ENCODE results near the gene ALDH3A1. TPM values are rescaled to one million over a fixed set of nuclear protein-coding genes. Genes with fewer than 3 reads are reported as not detected.

Gene ALDH3A1
- total RNA-seq, 2 experiments from 2014 or later = 0.14 TPM; not detected in 1

DNA sequence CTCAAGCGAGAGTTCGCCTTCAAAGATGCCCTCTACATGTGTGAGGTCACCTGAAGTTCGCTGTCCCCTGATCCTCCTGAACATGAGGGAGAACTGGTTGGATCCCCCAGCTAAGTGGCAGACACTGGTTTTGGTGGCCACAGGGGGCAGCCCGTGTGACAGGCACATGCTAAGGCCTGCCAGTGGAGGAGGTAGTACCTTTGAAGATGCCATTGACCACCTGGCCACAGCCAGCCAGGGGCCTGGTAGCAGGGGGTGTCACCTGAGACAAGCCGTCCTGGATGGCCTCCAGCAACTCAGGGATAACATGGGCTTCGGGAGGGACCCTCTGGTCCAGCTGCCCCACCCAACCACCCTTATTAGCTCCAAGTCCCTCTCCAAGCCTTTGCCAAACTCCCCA lies 7.3 kb upstream of the ALDH3A1 start:
- CTCF ChIA-PET = interaction anchor here (0.5 to 1.3 kb wide), 2 partner anchors 32 to 94 kb away, joined by 3 read pairs; no protein-coding TSS in a partner anchor
- Mint-ChIP-seq H3K9me3 (ENCODE audit: low read depth) (no peaks in the 10 kb centered on the region), H3K4me1 (peaks cover 1% of the 10 kb centered on the region), H3K36me3 (no peaks in the 10 kb centered on the region), H3K27ac (no peak overlapping the region), H3K27me3 (peaks cover 31% of the 10 kb centered on the region), H3K4me3 (no peak overlapping the region)
- ATAC-seq (no peak), DNase-seq (no peak)

DNA sequence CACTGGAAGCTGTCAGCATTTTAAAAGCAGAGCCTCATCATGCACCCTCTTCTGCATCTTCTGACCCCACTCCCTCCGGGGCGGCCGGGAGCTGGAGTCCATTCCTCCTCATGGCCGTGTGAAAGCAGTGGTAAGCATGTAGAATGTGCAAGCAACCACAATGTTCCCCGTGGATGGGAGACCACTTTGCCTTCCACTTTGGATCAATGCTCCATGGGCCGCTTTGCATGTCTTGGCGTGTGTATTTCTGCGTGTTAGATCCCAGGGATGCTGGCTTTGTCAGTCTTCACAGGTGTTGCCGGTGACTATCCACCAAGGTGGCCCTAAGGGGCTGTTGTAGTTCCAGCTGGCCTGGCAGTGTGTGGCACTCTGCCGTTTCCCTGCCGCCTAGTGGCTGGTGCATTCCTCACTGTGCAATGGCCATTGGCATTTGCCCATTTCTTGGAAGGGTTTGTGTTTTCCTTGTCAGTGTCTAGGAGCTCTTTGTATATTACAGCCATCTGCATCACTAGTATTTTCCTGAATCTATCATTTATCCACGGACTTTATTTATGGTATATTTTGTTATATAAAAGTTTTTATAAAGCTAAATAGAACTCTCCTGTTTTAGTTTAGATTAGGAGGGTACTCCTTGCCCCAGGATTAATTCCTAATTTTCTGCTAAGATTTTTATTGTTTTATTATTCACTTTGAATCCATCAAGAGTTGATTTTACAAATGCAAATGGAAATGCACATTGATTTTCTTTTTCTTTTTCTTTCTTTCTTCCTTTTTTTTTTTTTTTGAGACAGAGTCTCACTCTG lies 5.8 kb upstream of the ALDH3A1 start:
- ATAC-seq (no peak), DNase-seq (no peak)
- Mint-ChIP-seq H3K9me3 (ENCODE audit: low read depth) (no peaks in the 10 kb centered on the region), H3K4me1 (peaks cover 4% of the 10 kb centered on the region), H3K27ac (no peak overlapping the region), H3K4me3 (no peak overlapping the region), H3K27me3 (peaks cover 36% of the 10 kb centered on the region), H3K36me3 (no peaks in the 10 kb centered on the region)
- CTCF ChIA-PET = interaction anchor here (0.8 to 2.8 kb wide), 6 partner anchors 8 to 241 kb away, joined by 3 to 11 read pairs (median 5); no protein-coding TSS in a partner anchor

DNA sequence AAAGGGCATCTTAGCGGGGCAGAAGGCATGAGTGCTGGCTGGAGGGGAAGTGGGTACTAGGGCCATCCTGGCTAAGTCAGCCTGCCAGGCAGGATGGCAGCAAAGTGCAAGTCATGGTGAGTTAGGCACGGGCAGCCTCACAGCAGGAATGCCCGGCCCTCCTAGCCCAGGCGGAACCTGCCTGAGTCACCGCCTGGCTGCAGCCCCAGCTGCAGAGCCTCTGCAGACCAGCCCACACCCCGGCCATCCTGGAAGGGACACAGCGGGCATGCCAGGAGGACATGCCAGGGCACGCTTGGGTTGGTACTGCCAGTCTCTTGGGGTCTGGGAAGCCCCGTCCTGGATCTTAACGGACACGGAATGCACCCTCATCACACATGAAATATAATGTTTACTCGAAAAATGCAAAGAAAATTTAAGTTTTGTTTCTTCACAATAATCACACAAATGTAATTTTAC lies 5.0 kb upstream of the ALDH3A1 start:
- ATAC-seq (no peak), DNase-seq (no peak)
- Mint-ChIP-seq H3K4me1 (peaks cover 4% of the 10 kb centered on the region), H3K27me3 (peaks cover 38% of the 10 kb centered on the region), H3K27ac (no peak overlapping the region), H3K9me3 (ENCODE audit: low read depth) (no peaks in the 10 kb centered on the region), H3K36me3 (no peaks in the 10 kb centered on the region), H3K4me3 (no peak overlapping the region)
- CTCF ChIA-PET = interaction anchor here (1.3 to 2.8 kb wide), 4 partner anchors 8 to 240 kb away, joined by 4 to 11 read pairs (median 6); no protein-coding TSS in a partner anchor

DNA sequence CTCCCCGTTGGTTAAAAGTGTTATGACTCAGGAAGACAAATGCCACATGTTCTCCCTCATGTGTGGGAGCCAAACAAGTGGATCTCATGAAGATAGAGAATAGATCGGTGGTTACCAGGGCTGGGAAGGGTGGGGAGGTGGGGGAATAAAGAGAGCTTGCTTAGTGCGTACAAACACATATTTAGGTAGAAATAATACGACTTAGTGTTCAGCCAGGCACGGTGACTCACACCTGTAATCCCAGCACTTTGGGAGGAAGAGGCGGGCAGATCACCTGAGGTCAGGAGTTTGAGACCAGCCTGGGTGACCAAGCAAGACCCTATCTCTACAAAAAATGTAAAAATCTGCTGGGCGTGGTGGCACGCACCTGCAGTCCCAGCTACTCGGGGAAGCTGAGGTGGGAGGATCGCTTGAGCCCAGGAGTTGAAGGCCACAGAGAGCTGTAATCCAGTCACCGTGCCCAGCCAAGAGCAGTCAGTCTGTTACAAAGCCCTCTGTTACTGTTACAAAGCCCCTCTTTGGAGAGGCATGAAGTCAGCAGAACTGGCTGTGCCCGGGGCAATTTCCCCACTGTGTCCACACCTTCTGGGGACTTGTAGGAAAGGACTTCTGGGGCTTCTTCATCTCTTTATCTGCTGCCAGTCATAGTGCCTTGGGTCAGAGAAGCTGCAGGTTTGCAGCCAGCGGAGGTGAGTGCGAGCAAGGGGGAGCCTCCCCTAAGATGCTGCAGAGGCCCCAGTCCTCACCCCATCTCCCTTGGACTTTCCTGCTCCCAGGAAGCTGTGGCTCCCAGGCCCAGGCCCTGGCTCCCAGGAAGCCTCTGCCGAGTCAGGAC lies 4.3 kb upstream of the ALDH3A1 start:
- CTCF ChIA-PET = interaction anchor here (0.8 to 2.8 kb wide), 6 partner anchors 7 to 107 kb away, joined by 3 to 11 read pairs (median 4); no protein-coding TSS in a partner anchor
- Mint-ChIP-seq H3K36me3 (no peaks in the 10 kb centered on the region), H3K4me1 (peaks cover 4% of the 10 kb centered on the region), H3K27me3 (peaks cover 40% of the 10 kb centered on the region), H3K4me3 (no peak overlapping the region), H3K27ac (no peak overlapping the region), H3K9me3 (ENCODE audit: low read depth) (no peaks in the 10 kb centered on the region)
- ATAC-seq (no peak), DNase-seq (no peak)

DNA sequence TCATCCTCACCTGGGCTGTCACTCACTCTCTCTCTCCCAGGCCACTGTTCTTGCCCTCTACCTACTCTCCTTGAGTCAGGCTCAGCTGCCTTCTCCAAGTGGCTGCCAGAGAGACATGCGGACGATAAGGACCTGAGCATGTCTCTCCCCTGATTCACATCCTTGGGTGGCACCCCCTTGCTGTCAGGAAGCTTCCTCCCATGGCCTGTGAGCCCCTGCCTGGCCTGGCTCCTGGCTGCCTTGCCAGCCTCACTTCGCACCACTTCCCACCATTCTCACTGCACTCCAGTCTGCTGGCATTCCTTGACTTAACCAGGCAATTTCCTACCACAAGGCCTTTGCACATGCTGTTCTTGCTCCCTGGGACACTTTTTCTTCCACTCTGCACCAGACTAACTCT lies 2.7 kb upstream of the ALDH3A1 start:
- H3K36me3 Mint-ChIP-seq = no peaks in the 10 kb centered on the region
- no peak overlapping the region for H3K27ac Mint-ChIP-seq
- peaks cover 4% of the 10 kb centered on the region for H3K4me1 Mint-ChIP-seq
- no peak overlapping the region for H3K4me3 Mint-ChIP-seq
- H3K27me3 Mint-ChIP-seq = peaks cover 36% of the 10 kb centered on the region
- no peak for ATAC-seq
- CTCF ChIA-PET = interaction anchor here (1.3 to 1.4 kb wide), 2 partner anchors 12 to 105 kb away, joined by 3 to 8 read pairs; no protein-coding TSS in a partner anchor
- H3K9me3 Mint-ChIP-seq (ENCODE audit: low read depth) = no peaks in the 10 kb centered on the region
- DNase-seq = no peak

DNA sequence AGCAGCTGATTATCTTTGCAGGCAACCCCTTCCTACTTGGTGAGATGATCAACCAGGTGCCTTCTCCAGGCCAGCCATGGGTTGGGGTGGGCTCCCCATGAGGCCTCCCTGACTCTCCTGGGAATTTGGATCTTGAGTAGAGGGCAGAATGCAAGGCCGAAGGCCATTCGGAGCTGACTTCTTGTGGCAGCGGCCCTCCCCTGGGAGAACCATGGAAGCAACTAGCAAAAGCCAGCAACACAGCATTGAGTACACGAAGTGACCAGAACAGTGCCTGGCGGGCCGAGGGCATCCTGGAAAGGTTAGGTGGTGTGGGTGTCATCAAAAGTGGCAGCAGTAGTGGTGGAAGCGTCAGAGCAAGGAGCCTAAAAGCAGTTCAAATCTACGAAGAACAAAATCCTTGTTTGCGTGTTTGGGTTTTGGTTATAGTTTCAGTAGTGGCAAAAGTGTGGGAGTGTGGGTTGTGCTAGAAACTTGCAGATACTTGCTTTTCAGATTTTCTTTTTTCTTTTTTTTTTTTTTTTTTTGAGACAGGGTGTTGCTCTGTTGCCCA lies 2.0 kb upstream of the ALDH3A1 start:
- Mint-ChIP-seq H3K4me3 (no peak overlapping the region), H3K9me3 (ENCODE audit: low read depth) (no peaks in the 10 kb centered on the region), H3K36me3 (no peaks in the 10 kb centered on the region), H3K27ac (no peak overlapping the region), H3K4me1 (peaks cover 4% of the 10 kb centered on the region), H3K27me3 (peaks cover 30% of the 10 kb centered on the region)
- CTCF ChIA-PET = interaction anchor here (1.4 kb wide), 1 partner anchor 12 kb away, joined by 8 read pairs; no protein-coding TSS in a partner anchor
- ATAC-seq (no peak), DNase-seq (no peak)

DNA sequence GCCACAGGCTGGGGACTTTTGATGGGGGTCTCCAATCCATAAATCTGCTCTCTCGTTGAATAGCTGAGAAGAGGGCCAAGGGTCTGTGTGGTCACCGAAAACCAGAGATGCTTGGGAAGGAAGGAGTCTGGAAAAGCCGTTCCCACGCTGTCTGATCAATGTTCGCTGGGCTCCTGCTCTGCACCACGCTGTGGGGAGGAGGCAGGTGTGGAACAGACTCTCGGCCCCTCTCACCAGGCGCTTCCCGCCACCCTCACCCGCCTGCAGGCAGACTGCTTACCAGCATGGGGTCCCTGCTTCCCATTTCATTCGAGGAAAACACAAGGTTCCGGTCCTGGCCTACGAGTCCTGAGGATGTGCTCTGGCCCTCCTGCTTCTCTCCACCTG lies 702 bp upstream of the ALDH3A1 start:
- Mint-ChIP-seq H3K9me3 (ENCODE audit: low read depth) (no peaks in the 10 kb centered on the region), H3K4me3 (no peak overlapping the region), H3K27ac (no peak overlapping the region), H3K27me3 (peaks cover 23% of the 10 kb centered on the region), H3K36me3 (no peaks in the 10 kb centered on the region), H3K4me1 (peaks cover 4% of the 10 kb centered on the region)
- DNase-seq (no peak), ATAC-seq (no peak)
- CTCF ChIA-PET = no interaction called here

DNA sequence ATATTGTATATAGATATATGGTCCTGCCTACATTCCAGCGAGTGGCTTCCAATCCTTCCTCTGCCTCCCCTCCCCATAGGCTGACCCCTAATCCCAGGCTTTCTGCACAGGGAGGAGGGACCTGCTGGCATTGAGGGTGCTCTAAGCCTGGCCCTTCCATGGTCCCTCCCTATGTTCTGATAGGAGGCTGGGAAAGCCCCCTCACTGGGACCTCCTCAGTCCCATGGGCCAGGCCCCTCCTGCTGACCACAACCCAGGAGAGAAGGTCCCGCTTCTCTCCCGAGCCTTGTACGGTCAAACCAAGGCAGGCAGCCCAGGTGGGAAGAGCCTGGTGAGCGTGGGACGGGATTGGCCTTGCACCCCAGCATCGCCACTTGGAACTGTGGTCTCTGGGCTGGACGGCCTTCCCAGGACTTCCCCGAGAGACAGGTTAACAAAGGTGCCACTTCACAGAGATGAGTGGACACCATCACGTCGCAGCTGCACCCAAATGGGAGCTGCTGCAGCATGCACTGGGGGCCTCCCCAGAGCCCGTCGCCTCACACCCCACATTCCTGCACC lies 859 bp downstream of the ALDH3A1 start:
- CTCF ChIA-PET = no interaction called here
- Mint-ChIP-seq H3K4me3 (no peak overlapping the region), H3K27me3 (peaks cover 21% of the 10 kb centered on the region)

DNA sequence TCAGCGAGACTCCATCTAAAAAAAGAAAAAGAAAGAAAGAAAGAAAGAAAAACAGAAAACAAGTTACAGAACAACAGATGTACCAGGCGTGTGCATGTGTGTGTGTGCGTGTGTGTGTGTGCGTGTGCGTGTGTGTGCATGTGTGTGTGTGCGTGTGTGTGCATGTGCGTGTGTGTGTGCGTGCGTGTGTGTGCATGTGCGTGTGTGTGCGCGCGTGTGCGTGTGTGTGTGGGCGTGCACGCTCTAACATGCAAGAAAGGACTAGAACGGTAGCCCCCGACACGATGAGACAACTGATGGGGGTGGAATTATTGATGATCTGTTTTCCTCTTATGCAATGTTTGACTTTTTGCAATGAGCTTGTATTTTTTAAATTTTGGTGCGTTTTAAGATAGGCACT lies 1.6 kb downstream of the ALDH3A1 start:
- ATAC-seq (no peak), DNase-seq (no peak)
- Mint-ChIP-seq H3K27me3 (peaks cover 18% of the 10 kb centered on the region), H3K4me3 (no peak overlapping the region), H3K27ac (no peak overlapping the region), H3K9me3 (ENCODE audit: low read depth) (no peaks in the 10 kb centered on the region), H3K36me3 (no peaks in the 10 kb centered on the region), H3K4me1 (peaks cover 4% of the 10 kb centered on the region)
- CTCF ChIA-PET = no interaction called here

More for the DNA sequence above, 859 bp downstream of the ALDH3A1 start:
- no peaks in the 10 kb centered on the region for H3K9me3 Mint-ChIP-seq (ENCODE audit: low read depth)
- DNase-seq (no peak), ATAC-seq (no peak)
- H3K36me3 Mint-ChIP-seq = no peaks in the 10 kb centered on the region
- no peak overlapping the region for H3K27ac Mint-ChIP-seq
- peaks cover 4% of the 10 kb centered on the region for H3K4me1 Mint-ChIP-seq

DNA sequence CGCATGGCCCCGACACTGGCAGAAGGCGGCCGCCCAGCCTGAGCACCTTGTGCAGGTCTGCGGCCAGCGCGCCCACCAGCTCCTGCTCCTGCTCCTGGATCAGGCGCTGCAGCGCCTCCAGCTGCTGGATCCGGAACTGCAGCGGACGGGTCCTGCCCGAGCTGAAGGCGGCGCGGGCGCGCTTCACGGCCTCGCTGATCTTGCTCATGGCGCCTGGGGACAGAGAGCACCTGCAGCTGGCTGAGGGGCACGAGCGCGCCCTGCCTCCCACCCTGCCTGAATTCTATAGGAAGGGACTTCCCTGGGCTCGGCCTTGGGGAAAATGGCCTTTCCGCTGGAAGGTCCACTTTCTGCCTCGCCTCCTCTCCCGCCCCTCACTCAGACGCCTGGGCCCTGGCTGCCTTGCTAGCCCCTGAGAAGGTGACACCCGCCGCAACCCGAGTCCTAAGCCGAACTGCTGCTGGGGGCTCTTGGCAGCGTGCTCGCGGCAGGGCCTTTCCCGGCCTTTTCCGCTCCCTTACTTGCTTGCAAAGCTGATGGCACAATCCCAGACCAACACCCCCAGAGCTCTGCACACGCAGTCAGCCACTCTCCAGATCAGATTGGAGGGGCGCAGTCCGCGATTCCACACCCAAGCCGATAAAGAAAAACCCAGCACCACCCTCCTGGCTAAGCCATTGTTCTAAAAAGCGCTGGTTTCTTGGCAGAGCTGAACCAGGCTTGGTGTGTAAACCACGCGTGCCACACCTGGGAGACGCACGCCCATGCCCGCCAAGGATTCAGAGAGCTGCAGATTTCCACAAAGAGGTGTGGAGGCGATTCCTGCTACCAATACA lies 3.0 kb downstream of the ALDH3A1 start:
- Mint-ChIP-seq H3K9me3 (ENCODE audit: low read depth) (no peaks in the 10 kb centered on the region), H3K4me1 (peaks cover under 1% of the 10 kb centered on the region), H3K27me3 (peaks cover 9% of the 10 kb centered on the region), H3K4me3 (peak overlapping the region; percentile 66), H3K27ac (no peak overlapping the region), H3K36me3 (no peaks in the 10 kb centered on the region)
- CTCF ChIA-PET = interaction anchor here (0.9 to 2.5 kb wide), 23 partner anchors 8 to 452 kb away, joined by 3 to 18 read pairs (median 4); no protein-coding TSS in a partner anchor
- ATAC-seq = peak; percentile 91
- DNase-seq = peak; percentile 89

DNA sequence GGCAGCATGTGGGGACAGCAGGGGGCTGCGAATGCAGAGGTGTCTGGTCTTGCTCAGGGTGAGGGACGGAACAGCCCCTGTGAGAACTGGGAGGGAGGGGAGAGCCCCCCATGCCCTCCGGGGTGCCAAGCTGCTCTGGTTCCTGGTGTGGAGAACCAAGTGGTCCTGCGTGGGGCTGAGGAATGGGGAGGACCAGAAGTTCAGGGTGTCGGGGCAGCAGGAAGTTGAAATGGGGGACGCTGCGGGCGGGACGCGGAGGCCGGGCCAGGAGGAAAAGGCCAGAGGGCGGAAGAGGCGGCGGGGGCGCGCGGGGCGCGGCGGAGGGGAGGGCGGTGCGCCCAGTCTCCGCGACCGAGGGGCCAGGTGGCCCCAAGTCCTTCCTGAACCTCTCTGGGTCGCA lies 3.6 kb downstream of the ALDH3A1 start:
- H3K27ac Mint-ChIP-seq = no peak overlapping the region
- no peaks in the 10 kb centered on the region for H3K36me3 Mint-ChIP-seq

More for the DNA sequence above, 3.6 kb downstream of the ALDH3A1 start:
- H3K4me1 Mint-ChIP-seq = no peaks in the 10 kb centered on the region
- H3K9me3 Mint-ChIP-seq (ENCODE audit: low read depth) = no peaks in the 10 kb centered on the region
- H3K4me3 Mint-ChIP-seq = peak overlapping the region; percentile 66
- CTCF ChIA-PET = interaction anchor here (0.9 to 2.5 kb wide), 21 partner anchors 9 to 451 kb away, joined by 3 to 18 read pairs (median 4); no protein-coding TSS in a partner anchor
- ATAC-seq = peak; percentile 57
- DNase-seq = no peak
- peaks cover 9% of the 10 kb centered on the region for H3K27me3 Mint-ChIP-seq
